Measurements from ENCODE around the gene CCND2. TPM values are rescaled to one million over a fixed set of nuclear protein-coding genes. Genes with fewer than 3 reads are reported as not detected.

Gene CCND2
- total and polyA plus RNA-seq, 2 of the 4 experiments (the other 2 are of a cell fraction) = 1.1 to 2.3 TPM

GRCh38 chr12:4268329-4269181 lies 5.0 kb upstream of the CCND2 start:
- H2BK120ac ChIP-seq (ENCODE audit: low read depth, low read length) = no peak overlapping the region
- no peak overlapping the region for H2BK15ac ChIP-seq (ENCODE audit: low read depth, low read length)
- peak overlapping the region; percentile 29 for H3K4me3 ChIP-seq (ENCODE audit: insufficient read depth, low read depth, low read length)
- ChIA-PET POLR2A (ENCODE audit: unreplicated experiment) (interaction anchor here (0.6 kb wide), 1 partner anchor 104 kb away, joined by 6 read pairs; no protein-coding TSS in a partner anchor), CTCF (interaction anchor here (0.6 to 1.5 kb wide), 4 partner anchors 8 to 383 kb away, joined by 3 to 4 read pairs (median 4); no protein-coding TSS in a partner anchor)
- intact Hi-C loops (cut with micrococcal nuclease) = no loop called here
- BruUV-seq (replicated peaks) = no TSS peak
- no peak overlapping the region for H2AK5ac ChIP-seq (ENCODE audit: low read depth, low read length)
- TF ChIP-seq RFX5 (IDR thresholded peaks at IDR 0.05; ENCODE audit: low read depth, low read length) (no peak), MAZ (IDR thresholded peaks at IDR 0.05; ENCODE audit: borderline replicate concordance, low read depth, low read length) (no peak), POLR2A (IDR thresholded peaks at IDR 0.05; ENCODE audit: low read depth, low read length) (no peak), RCOR1 (IDR thresholded peaks at IDR 0.05; ENCODE audit: insufficient replicate concordance, low read length) (no peak), SMC3 (IDR thresholded peaks at IDR 0.05; ENCODE audit: low read depth, low read length) (no peak), USF2 (IDR thresholded peaks at IDR 0.05; ENCODE audit: low read depth, low read length) (no peak), CTCF (conservative IDR thresholded peaks at IDR 0.05; ENCODE audit: low read depth, low read length) (no peak), NFE2L2 (IDR thresholded peaks at IDR 0.05; ENCODE audit: low read depth, low read length) (no peak), FOS (IDR thresholded peaks at IDR 0.05; ENCODE audit: low read depth, low read length) (no peak), BHLHE40 (IDR thresholded peaks at IDR 0.05; ENCODE audit: low read depth, low read length) (no peak), RAD21 (IDR thresholded peaks at IDR 0.05; ENCODE audit: low read length) (no peak), CHD1 (IDR thresholded peaks at IDR 0.05; ENCODE audit: low read depth, low read length) (no peak), CEBPB (IDR thresholded peaks at IDR 0.05; ENCODE audit: low read depth, low read length) (no peak), MAFK (IDR thresholded peaks at IDR 0.05; ENCODE audit: low read depth, low read length) (no peak)
- no peak overlapping the region for H3K9ac ChIP-seq (ENCODE audit: low read depth, low read length)
- no peak for DNase-seq
- no peak overlapping the region for H2AK9ac ChIP-seq (replicated peaks; ENCODE audit: low read depth, low read length, poor library complexity)
- H3K4ac ChIP-seq (ENCODE audit: low read depth, low read length) = no peak overlapping the region
- no peak overlapping the region for H3K27ac ChIP-seq (ENCODE audit: insufficient read depth, low read length)
- no peak for ATAC-seq (ENCODE audit: low read depth)
- no peak overlapping the region for H3K14ac ChIP-seq (replicated peaks; ENCODE audit: low read depth, low read length)
- dilution Hi-C loops (cut with HindIII; ENCODE audit: low sequenced_read_pairs, unreplicated experiment) = no loop called here
- H2AFZ ChIP-seq (replicated peaks; ENCODE audit: low read length, poor library complexity) = peak overlapping the region; percentile 48
- H3K56ac ChIP-seq (ENCODE audit: extremely low read depth, insufficient read depth, low read length) = no peak overlapping the region
- no peak overlapping the region for H2BK20ac ChIP-seq (ENCODE audit: low read depth, low read length)
- no peak overlapping the region for H4K5ac ChIP-seq (ENCODE audit: low read depth, low read length)
- H2BK5ac ChIP-seq (ENCODE audit: low read depth, low read length, poor library complexity, severe bottlenecking) = no peak overlapping the region
- WGBS, 2 experiments (ENCODE audit: extremely low coverage in 2 of 2, insufficient read length in 1 of 2) = 0% methylated on average over 1 of the region's 26 CpGs; no CpG with 5 or more reads in 1 of the 2 experiments
- peak overlapping the region; percentile 74 for H3K4me2 ChIP-seq (ENCODE audit: low read depth, low read length)
- peaks cover 3% of the 10 kb centered on the region; the same call in 1 of the 2 replicates for H3K4me1 ChIP-seq (ENCODE audit: control insufficient read depth, insufficient read depth, low read length)
- no peaks in the 10 kb centered on the region for H3K36me3 ChIP-seq (ENCODE audit: control insufficient read depth, insufficient read depth, low read length)
- peaks cover 4% of the 10 kb centered on the region for H3K9me3 ChIP-seq (ENCODE audit: control insufficient read depth, insufficient read depth, low read length)
- no peaks in the 10 kb centered on the region for H3K9me1 ChIP-seq (ENCODE audit: insufficient read depth, low read length)
- H3K23ac ChIP-seq (ENCODE audit: low read depth, low read length) = no peak overlapping the region
- H3K27me3 ChIP-seq (ENCODE audit: control insufficient read depth, insufficient read depth, low read length) = peaks cover 77% of the 10 kb centered on the region
- no peaks in the 10 kb centered on the region for H3K79me1 ChIP-seq (ENCODE audit: low read depth in 1 of 2, low read length in 2 of 2)
- in situ Hi-C loops (cut with MboI; ENCODE audit: low sequenced_read_pairs) = no loop called here
- no peaks in the 10 kb centered on the region for H4K20me1 ChIP-seq (ENCODE audit: insufficient read depth, low read length)
- no peak overlapping the region for H4K8ac ChIP-seq (ENCODE audit: low read depth in 2 of 2, low read length in 2 of 2)
- H3K18ac ChIP-seq (ENCODE audit: low read depth, low read length) = no peak overlapping the region
- no peak overlapping the region for H4K91ac ChIP-seq (ENCODE audit: insufficient read depth, low read depth, low read length)

Measured in IMR-90 (cell line).